Fibroblast of villous mesenchyme (primary cell): ENCODE data around the gene SCTR. TPM values are rescaled to one million over a fixed set of nuclear protein-coding genes. Genes with fewer than 3 reads are reported as not detected.
"Not testable (repeated sequence)": the region's sequence is repeated elsewhere in the genome, so short reads cannot be mapped to it uniquely, and the experiment has no call there.

Experiments used
- DNase-seq: peaks from one replicate; pipeline ENCODE4 v3.0.0-alpha.2; 2010; ENCODE audit warnings: low read depth
- H3K4me3 ChIP-seq: 2 replicates; pipeline ENCODE4 v1.5.1; 2011; ENCODE audit warnings: low read depth, mild to moderate bottlenecking, low read length
- CTCF ChIP-seq: IDR thresholded peaks from 2 replicates; pipeline ENCODE4 v1.5.1; 2012; ENCODE audit warnings: low read depth, mild to moderate bottlenecking, low read length; ENCODE audit not compliant: insufficient read depth
- total RNA-seq: library from RNA; depleted of rRNA; stranded (reverse); fragments of >200 nt; gene quantifications from 2 replicates; pipeline ENCODE4 v1.2.3, GENCODE V29; 2012

The SCTR gene
- total RNA-seq, 1 donor: not detected

GRCh38 chr2:119407430-119408220, 116.7 kb downstream of the SCTR start:
- peak; percentile 73 for DNase-seq
- no peak overlapping the region for H3K4me3 ChIP-seq
- TF ChIP-seq CTCF: peak; percentile 75

GRCh38 chr2:119405151-119405550, 119.1 kb downstream of the SCTR start:
- no peak for DNase-seq
- no peak for TF ChIP-seq CTCF

GRCh38 chr2:119403618-119404017, 120.7 kb downstream of the SCTR start:
- not testable (repeated sequence) for H3K4me3 ChIP-seq, DNase-seq

More at GRCh38 chr2:119405151-119405550, 119.1 kb downstream of the SCTR start:
- no peak overlapping the region for H3K4me3 ChIP-seq

- no peak overlapping the region for H3K4me3 ChIP-seq
- DNase-seq: peak; percentile 20
- TF ChIP-seq CTCF: no peak
Measured at GRCh38 chr2:119402645-119403560, 121.4 kb downstream of the SCTR start.

- H3K4me3 ChIP-seq: no peak overlapping the region
- DNase-seq: no peak
- no peak for TF ChIP-seq CTCF
Measured at GRCh38 chr2:119402106-119402505, 122.2 kb downstream of the SCTR start.

GRCh38 chr2:119397196-119397595, 127.1 kb downstream of the SCTR start:
- H3K4me3 ChIP-seq: no peak overlapping the region
- no peak for DNase-seq
- no peak for TF ChIP-seq CTCF
